K562 (cell line): ENCODE data around the gene INHBC. TPM values are rescaled to one million over a fixed set of nuclear protein-coding genes. Genes with fewer than 3 reads are reported as not detected.

Experiments
- ATF1 ChIP-seq, 2 experiments: fragments of 450-650 bp in 1 of 2; IDR thresholded peaks; 2 replicates each; pipeline ENCODE4 v1.6.1; 2016; ENCODE audit warnings: missing compliant biosample characterization in 1 of 2, missing genetic modification characterization in 1 of 2
- BMI1 ChIP-seq: fragments of 150-350 bp; IDR thresholded peaks from 2 replicates; pipeline ENCODE4 v1.6.1; 2014; ENCODE audit warnings: low read length
- BRCA1 ChIP-seq, 2 experiments: fragments of 450-650 bp in 1 of 2; sonication (generic) in 1 of 2; formaldehyde crosslinking in 1 of 2; IDR thresholded peaks; 2 replicates each; pipeline versions ENCODE4 v1.5.0 to v1.6.1; 2017 to 2020; ENCODE audit warnings: mild to moderate bottlenecking in 1 of 2, missing genetic modification reagents in 1 of 2
- BRF1 ChIP-seq: IDR thresholded peaks from 3 replicates; pipeline ENCODE4 v1.6.1; 2011; ENCODE audit warnings: borderline replicate concordance, mild to moderate bottlenecking; ENCODE audit not compliant: insufficient read length; ENCODE audit errors: extremely low read depth
- CREBBP ChIP-seq: IDR thresholded peaks from one replicate; pipeline ENCODE4 v1.6.1; 2012; ENCODE audit warnings: low read depth, mild to moderate bottlenecking, control low read depth, inconsistent platforms, low read length
- CXXC5 ChIP-seq: fragments of 250-450 bp; sonication (Bioruptor Pico); IDR thresholded peaks from 2 replicates; pipeline ENCODE4 v1.8.0; 2022; ENCODE audit warnings: inconsistent platforms, mild to moderate bottlenecking, moderate library complexity
- DNMT1 ChIP-seq: fragments of 450-650 bp; IDR thresholded peaks from 2 replicates; pipeline ENCODE4 v1.6.1; 2016; ENCODE audit warnings: antibody characterized with exemption, mild to moderate bottlenecking
- E2F6 ChIP-seq, 2 experiments: IDR thresholded peaks; 2 replicates each; pipeline ENCODE4 v1.6.1; 2011; ENCODE audit warnings: borderline replicate concordance in 1 of 2, control low read depth in 1 of 2, low read depth in 1 of 2, low read length in 1 of 2, mild to moderate bottlenecking in 1 of 2, mixed read lengths in 1 of 2, moderate library complexity in 1 of 2; ENCODE audit not compliant: insufficient read depth in 1 of 2, insufficient read length in 1 of 2, poor library complexity in 1 of 2, severe bottlenecking in 1 of 2; ENCODE audit errors: extremely low read depth in 1 of 2
- ELK3 ChIP-seq: fragments of 450-650 bp; formaldehyde crosslinking; IDR thresholded peaks from 2 replicates; pipeline ENCODE4 v1.4.0; 2020; ENCODE audit warnings: mild to moderate bottlenecking
- GATA2 ChIP-seq: sonication (generic); formaldehyde crosslinking; IDR thresholded peaks from 2 replicates; pipeline ENCODE4 v1.4.0; 2020; ENCODE audit warnings: mild to moderate bottlenecking, missing genetic modification reagents
- HSF4 ChIP-seq: fragments of 250-450 bp; sonication (Bioruptor Pico); IDR thresholded peaks from 2 replicates; pipeline ENCODE4 v2.1.2; 2022; ENCODE audit warnings: mild to moderate bottlenecking, moderate library complexity, borderline replicate concordance
- L3MBTL2 ChIP-seq: fragments of 450-650 bp; IDR thresholded peaks from 2 replicates; pipeline ENCODE4 v1.6.1; 2016; ENCODE audit warnings: mild to moderate bottlenecking, moderate library complexity
- MAFF ChIP-seq: IDR thresholded peaks from 2 replicates; pipeline ENCODE4 v1.6.1; 2012; ENCODE audit warnings: low read length, improper control_type of control experiment
- NUFIP1 ChIP-seq: fragments of 450-650 bp; IDR thresholded peaks from 2 replicates; pipeline ENCODE4 v1.6.1; 2018; ENCODE audit not compliant: partially characterized antibody
- POLR2A ChIP-seq: fragments of 450-650 bp; conservative IDR thresholded peaks from 2 replicates; pipeline ENCODE4 v1.6.1; 2016
- RAD21 ChIP-seq, 2 experiments: fragments of 250-450 bp in 1 of 2; fragments of 450-650 bp in 1 of 2; sonication (Bioruptor Pico) in 1 of 2; formaldehyde crosslinking in 1 of 2; IDR thresholded peaks in 1 of 2; conservative IDR thresholded peaks in 1 of 2; 2 replicates each; pipeline versions ENCODE4 v1.4.0 to v1.8.0; 2020 to 2022; ENCODE audit warnings: mild to moderate bottlenecking in 2 of 2, moderate library complexity in 1 of 2
- RBM15 ChIP-seq: fragments of 200-400 bp; formaldehyde crosslinking; IDR thresholded peaks from 2 replicates; pipeline ENCODE4 v1.6.1; 2018; ENCODE audit warnings: mild to moderate bottlenecking, low read length, moderate library complexity; ENCODE audit not compliant: insufficient read depth
- SIN3A ChIP-seq, 2 experiments: fragments of 150-350 bp in 1 of 2; IDR thresholded peaks; 2 replicates each; pipeline ENCODE4 v1.6.1; 2011 to 2016; ENCODE audit warnings: borderline replicate concordance in 2 of 2, low read depth in 2 of 2, low read length in 2 of 2, mild to moderate bottlenecking in 2 of 2, moderate library complexity in 2 of 2; ENCODE audit not compliant: control insufficient read depth in 1 of 2
- ZBTB34 ChIP-seq: fragments of 250-450 bp; sonication (Bioruptor Pico); IDR thresholded peaks from 2 replicates; pipeline ENCODE4 v1.8.0; 2021; ENCODE audit warnings: mild to moderate bottlenecking, moderate library complexity
- ZHX1 ChIP-seq: fragments of 150-350 bp; conservative IDR thresholded peaks from 2 replicates; pipeline ENCODE4 v1.6.1; 2014; ENCODE audit warnings: low read length
- polyA plus RNA-seq, 8 experiments: library from polyadenylated mRNA; depleted of rRNA in 4 of 8; stranded (reverse) in 5 of 8; unstranded in 3 of 8; fragments of >200 nt; fragmentation: Nextera tagmentation in 2 of 8; fragmentation: Illumina TruSeq in 1 of 8; extraction: Ambion mirVana in 2 of 8; extraction: Trizol in 1 of 8; gene quantifications; 2 replicates each; pipeline versions ENCODE4 v1.2.1 to v1.2.3, GENCODE V29; 2011 to 2014; ENCODE audit warnings: inconsistent platforms in 1 of 8, missing spikeins in 1 of 8
- total RNA-seq, 7 experiments: library from RNA; depleted of rRNA in 6 of 7; stranded (reverse); fragments of >200 nt in 6 of 7; fragmentation: Illumina TruSeq in 2 of 7; extraction: Trizol in 2 of 7; gene quantifications; 2 replicates each; pipeline versions ENCODE4 v1.2.1 to v1.2.3, GENCODE V29; 2011 to 2021; ENCODE audit warnings: low replicate concordance in 1 of 7

Gene INHBC
- total and polyA plus RNA-seq, 9 of the 15 experiments (the other 6 are each of a cell fraction or from before 2014, with no cell fraction given) = 0.07 to 0.24 (median 0.15) TPM; not detected in 4

- TF ChIP-seq RBM15 (no peak), ZHX1 (no peak), CREBBP (no peak), BRF1 (no peak), NUFIP1 (no peak), CXXC5 (no peak; the same call in 1 of the 2 replicates), HSF4 (CRISPR knock-in tag) (no peak), MAFF (no peak), BMI1 (no peak), RAD21 (CRISPR knock-in tag; conservative IDR thresholded peaks at IDR 0.05 in 1 of 2, IDR thresholded peaks at IDR 0.05 in 1 of 2) (peak; percentile 71 to 85), ATF1 (CRISPR knock-in tag; IDR thresholded peaks at IDR 0.05) (peak; percentile 68), ATF1 (tag; IDR thresholded peaks at IDR 0.05) (peak; percentile 96), SIN3A (IDR thresholded peaks at IDR 0.05; ENCODE audit: borderline replicate concordance in 2 of 2, control insufficient read depth in 1 of 2, low read depth in 2 of 2, low read length in 2 of 2) (no peak; a peak in 1 of 4 replicates), BRCA1 (IDR thresholded peaks at IDR 0.05) (no peak), BRCA1 (CRISPR knock-in tag; IDR thresholded peaks at IDR 0.05) (no peak), POLR2A (peak; percentile 59; the same call in 1 of the 2 replicates), GATA2 (no peak), DNMT1 (no peak), E2F6 (IDR thresholded peaks at IDR 0.05; ENCODE audit: borderline replicate concordance in 1 of 2, extremely low read depth in 1 of 2, insufficient read depth in 1 of 2, insufficient read length in 1 of 2, low read depth in 1 of 2, low read length in 1 of 2, poor library complexity in 1 of 2, severe bottlenecking in 1 of 2) (peak in 1 of 2 experiments; percentile 12), ZBTB34 (CRISPR knock-in tag) (no peak), L3MBTL2 (peak; percentile 37), ELK3 (CRISPR knock-in tag) (no peak)
Measured at GRCh38 chr12:57459055-57459749, 24.6 kb downstream of the INHBC start (continued).
